CD4-positive, alpha-beta T cell treated with Interleukin-2 at 100 ng/mL for 4 hours (primary cell): Measurements from ENCODE around the gene PTCD1.

Source experiments
- DNase-seq: peaks from one replicate; pipeline ENCODE4 v3.0.0-alpha.2; 2020; ENCODE audit warnings: low spot score

Gene PTCD1

DNA sequence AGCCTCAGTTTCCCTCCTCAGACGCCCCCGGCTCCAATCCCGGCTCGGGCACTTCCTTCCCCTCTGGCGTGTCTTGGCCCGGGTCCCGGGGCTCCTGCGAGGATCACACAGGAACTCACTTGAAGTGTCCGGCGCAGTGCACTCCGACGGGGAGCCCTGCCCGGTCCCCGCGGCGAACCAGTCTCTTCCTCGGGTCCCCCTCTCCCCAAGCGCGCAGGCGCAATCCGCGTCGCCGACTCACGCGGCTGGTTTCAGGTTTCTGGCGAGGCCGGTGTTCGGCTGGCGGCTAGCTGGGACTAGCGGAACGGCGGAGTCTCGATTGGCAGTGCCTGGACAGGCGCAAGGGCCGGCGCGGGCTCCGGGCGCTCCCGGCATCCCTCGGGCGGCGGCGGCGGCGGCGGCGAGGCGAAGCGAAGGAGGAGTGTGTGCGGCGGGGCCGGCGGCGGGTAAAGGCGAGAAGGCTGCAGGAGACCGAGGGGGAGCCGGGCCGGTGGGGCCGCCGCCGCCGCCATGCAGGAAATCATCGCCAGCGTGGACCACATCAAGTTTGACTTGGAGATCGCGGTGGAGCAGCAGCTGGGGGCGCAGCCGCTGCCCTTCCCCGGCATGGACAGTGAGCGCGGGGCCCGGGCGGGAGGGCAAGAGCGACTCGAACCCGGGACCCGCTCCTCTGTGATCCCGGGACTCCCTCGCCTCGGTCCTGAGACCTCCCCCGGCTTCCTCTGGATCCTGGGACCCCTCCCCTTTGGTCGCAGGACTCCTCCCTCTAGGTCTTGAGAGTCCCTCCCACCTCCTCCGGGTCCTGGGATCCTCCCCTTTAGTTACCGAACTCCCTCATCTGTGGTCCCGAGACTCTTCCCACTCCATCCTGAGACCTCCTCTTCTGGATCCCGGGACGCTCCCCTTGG is at the start of gene PTCD1, which contains the start of gene CPSF4:
Gene PTCD1 (minus strand): TSS at position 226 of the 908 bp plus-strand sequence. CDS start 3,556 bp downstream, outside the sequence.
Gene CPSF4 (plus strand): TSS at position 371 of the 908 bp plus-strand sequence. CDS start 140 bp downstream, at position 511.
- peak; percentile 93 for DNase-seq

GRCh38 chr7:99485094-99485493 is 46.5 kb upstream of the PTCD1 start:
- DNase-seq: no peak

DNA sequence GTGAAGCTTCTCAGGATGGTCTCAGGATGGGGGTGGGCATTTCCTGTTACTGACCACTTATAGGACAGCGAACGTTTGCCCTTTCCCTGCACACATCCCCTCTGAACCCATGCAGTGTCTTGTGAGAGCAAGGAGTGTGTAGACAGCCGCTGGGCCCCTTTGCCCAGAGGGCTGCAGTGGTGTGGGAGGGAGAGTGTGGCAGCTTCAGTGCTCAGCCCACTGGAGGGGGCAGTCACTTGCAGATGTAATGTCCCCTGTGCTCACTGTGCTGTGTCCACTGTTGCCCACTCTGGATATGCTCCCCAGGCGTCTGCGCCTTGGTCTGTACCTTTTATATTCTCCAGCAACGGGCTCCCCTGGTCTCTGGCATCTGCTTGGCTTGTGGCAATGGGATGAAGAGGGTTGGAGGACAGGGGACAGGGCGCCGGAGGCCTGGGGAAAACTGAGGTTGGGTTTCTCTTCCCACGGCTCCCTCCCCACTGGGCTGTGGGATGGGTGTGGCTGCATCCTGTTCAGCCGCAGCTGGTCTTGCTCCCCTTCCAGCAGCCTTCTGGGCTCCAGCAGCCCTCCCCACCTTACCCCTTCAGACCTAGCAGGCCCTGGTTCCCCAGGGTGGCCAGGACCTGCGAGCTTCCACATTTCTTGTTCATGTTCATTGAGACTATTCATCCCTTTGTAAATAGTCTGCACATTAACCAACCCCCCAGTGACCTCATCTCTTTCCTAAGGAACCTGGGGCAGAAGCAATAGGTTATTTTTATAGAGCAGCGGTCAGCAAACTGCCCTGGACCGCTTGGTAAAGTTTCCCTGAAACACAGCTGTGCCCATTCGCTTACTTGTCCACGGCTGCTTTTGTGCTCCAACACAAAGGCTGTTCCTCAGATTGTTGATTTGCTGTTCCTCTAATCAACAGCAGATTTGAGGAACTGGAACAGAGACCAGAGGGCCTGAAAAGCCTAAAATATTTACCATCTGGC is 40.2 kb upstream of the PTCD1 start:
- DNase-seq: no peak

DNA sequence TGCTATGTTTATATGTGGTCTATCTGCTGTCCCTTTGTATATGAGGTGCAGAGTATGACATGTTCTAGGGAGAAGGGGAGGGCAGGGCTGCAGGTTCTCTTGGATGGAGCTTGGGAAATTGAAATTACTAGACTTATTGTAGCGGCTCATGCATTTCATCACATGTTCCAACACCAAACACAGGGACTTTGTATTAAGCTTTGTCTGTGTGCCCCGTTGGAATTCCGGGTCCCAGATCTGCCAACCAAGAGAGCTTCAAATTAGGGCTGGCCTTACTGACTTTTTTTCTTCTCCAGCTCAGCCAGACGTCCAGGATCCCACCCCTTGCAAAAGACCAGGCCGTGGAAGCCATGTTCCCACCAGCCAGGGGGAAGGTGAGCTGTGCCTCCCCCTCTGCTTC is 37.5 kb upstream of the PTCD1 start:
- no peak for DNase-seq

- DNase-seq: peak; percentile 26
These were observed 34.7 kb upstream of the PTCD1 start for GRCh38 chr7:99473315-99473596.

- peak; percentile 98 for DNase-seq
These were observed 34.1 kb upstream of the PTCD1 start, which contains the start of gene ZNF789 for GRCh38 chr7:99472561-99473314. Gene ZNF789, plus strand, starts transcription at chr7:99472890. Its CDS starts 3,567 bp downstream, at chr7:99476457.

- DNase-seq: no peak
These were observed 30.9 kb upstream of the PTCD1 start for GRCh38 chr7:99469381-99470065.

DNA sequence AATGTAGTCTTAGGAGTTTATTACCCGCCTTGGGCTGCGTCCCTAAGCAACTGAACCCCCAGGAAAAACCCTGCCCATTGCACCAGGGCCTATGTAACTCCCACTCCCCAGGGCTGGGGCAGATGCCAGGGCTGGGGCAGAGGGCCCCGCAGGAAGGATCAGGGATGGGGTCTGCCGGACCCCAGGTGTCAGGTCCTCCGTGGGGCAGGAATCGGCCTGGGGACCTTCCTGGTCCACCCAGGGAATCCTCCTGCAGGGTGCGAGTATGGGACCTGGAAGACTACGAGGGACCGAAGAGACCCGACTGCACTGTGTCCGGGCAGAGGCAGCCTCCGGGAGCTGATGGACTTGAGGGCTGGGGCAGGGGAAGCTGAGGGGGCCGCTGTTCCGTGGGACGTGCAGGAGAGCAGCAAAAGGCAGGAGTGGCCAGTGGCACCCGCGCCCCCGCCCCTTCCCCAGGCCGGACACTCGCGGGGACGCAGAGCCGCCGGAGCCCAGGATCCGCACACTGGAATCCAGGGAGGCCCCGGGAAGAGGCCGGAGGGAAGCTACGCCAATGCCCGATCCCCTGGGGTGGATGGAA is 29.8 kb upstream of the PTCD1 start:
- DNase-seq: no peak

GRCh38 chr7:99465421-99465768 is 26.8 kb upstream of the PTCD1 start:
- DNase-seq: no peak

- DNase-seq: no peak
These were observed 22.6 kb upstream of the PTCD1 start for GRCh38 chr7:99461221-99461620.

GRCh38 chr7:99460651-99461050 is 22.1 kb upstream of the PTCD1 start:
- no peak for DNase-seq

- peak; percentile 18 for DNase-seq
These were observed 20.5 kb upstream of the PTCD1 start for GRCh38 chr7:99459087-99459486.

GRCh38 chr7:99457650-99458493 is 19.3 kb upstream of the PTCD1 start:
- no peak for DNase-seq

DNA sequence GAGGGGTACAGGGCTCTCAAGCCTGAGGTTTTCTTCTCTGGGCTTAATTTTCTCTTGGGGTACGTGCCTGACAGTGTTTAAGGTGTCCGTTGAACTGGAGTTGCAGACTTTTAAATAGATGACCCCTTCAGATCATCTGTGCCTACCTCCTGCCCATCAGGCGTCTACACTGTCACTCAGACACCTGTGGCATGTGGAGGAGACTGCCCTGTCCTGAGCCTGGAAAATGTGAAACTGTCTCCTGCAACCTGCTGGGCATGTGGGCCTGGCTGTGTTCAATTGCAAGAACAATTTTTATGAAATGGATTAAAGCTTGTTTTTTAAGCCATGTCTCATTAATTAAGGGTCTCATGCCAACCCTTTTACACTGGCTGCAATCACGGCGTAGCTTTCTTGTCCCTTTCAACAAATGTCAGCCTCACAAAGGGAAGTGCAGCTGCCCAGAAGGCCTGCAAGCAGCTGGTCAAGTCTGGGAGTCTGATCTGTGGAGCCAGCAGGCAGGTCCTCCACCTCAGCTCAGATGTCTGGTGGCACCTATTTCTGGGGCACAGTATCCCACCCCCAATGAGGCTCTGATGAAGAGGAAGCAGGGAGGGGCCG is 18.6 kb upstream of the PTCD1 start:
- DNase-seq: no peak

DNA sequence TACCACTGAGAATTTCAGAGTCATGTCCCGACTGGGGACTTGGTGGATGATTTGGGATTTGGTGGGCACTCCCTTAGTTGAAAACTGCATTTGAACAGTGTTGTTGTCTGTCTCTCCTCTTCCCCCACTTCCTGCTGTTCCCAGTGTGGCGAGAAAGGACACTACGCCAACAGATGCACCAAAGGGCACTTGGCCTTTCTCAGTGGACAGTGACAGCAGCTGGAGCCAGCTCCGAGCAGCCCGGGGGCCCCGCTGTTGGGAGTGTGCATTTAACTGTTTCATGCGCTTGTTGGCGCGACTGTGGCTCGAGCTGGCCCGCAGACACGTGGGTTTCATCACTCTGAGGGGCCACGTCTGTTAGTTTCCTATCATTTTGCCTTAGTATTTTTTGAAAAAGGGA is 17.7 kb upstream of the PTCD1 start:
- no peak for DNase-seq

DNA sequence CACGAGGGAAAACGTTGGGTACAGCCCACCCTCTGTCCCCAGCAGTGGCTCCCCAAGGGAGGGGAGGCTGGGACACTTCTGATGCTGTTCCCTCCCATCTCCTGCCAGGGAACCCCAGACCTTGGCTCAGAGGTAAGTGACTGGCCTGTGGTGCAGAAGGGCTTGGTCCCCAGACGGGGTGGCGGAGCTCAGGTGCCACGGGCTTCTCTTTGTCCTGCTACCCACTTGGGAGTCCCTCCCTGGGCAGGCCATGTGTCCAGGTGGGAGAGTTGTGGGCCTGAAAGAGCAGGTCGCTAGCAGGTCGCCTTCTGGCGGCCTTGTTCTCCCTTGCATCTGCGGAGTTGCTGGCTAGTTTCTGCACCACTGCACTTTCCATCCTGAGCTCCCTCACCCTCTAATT is 17.3 kb upstream of the PTCD1 start:
- DNase-seq: no peak

DNA sequence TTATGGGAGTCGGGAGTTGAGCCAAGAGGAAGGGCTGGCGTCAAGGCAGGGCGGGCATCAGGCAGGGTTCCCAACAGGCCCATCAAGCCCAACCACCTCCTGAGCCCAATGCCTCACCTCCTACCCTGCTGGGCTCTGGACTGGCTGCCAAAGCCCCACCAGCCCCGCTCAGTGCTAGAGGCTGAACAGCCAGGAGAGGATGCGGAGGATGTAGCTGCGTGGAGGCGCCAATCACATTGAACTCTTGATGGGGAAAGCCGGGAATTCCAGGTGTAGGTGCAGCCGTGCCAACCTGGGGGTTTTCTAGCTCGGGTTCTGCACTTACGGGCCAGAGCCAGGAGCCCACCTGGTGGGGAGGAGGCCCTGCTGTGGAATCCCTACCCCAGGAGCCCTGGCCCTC is 14.5 kb upstream of the PTCD1 start:
- no peak for DNase-seq

DNA sequence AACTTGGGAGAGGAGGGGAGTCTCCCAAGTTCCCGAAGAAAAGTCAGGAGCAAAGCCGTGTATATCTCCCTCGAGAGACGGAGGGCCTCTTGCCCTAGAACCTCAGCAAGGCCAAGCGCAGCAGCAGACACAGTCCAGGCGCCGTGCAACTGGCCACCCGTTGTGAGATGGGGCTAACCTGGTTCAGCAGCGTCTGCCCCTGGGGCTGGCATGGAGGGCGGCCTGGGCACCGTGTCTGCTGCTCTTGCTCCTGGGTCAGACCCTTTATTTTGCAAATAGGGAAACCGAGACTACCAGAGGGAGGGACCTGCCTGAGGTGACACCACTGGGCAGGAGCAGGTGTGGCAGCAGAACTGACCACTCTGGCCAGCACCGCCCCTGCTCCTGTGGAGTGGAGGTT is 13.9 kb upstream of the PTCD1 start:
- DNase-seq: no peak

- no peak for DNase-seq
These were observed 13.3 kb upstream of the PTCD1 start for GRCh38 chr7:99451936-99452335.

- DNase-seq: no peak
These were observed 10.7 kb upstream of the PTCD1 start for GRCh38 chr7:99449326-99449725.
